RWPE2 (cell line): ENCODE results near the gene CBFA2T3.

Source experiments
- ATAC-seq: fragments of 200-7000 bp; cut with Tn5 transposase; 3 replicates; pipeline ENCODE4 v1.9.1; 2021; ENCODE audit warnings: low read depth
- DNase-seq: peaks from one replicate; pipeline ENCODE4 v3.0.0-alpha.2; 2020; ENCODE audit warnings: low spot score
- H3K27ac ChIP-seq: fragments of 450-650 bp; 2 replicates; pipeline ENCODE4 v1.5.1; 2017; ENCODE audit warnings: mild to moderate bottlenecking; ENCODE audit not compliant: poor library complexity, severe bottlenecking
- H3K27me3 ChIP-seq: fragments of 250-450 bp; sonication (Bioruptor Pico); 2 replicates; pipeline ENCODE4 v1.5.1; 2021; ENCODE audit warnings: mild to moderate bottlenecking, moderate library complexity; ENCODE audit not compliant: insufficient read depth, poor library complexity, severe bottlenecking
- H3K36me3 ChIP-seq: fragments of 250-450 bp; sonication (Bioruptor Pico); 2 replicates; pipeline ENCODE4 v1.5.1; 2020; ENCODE audit warnings: low read depth, mild to moderate bottlenecking, moderate library complexity
- H3K4me1 ChIP-seq: fragments of 250-450 bp; sonication (Bioruptor Pico); 2 replicates; pipeline ENCODE4 v1.5.1; 2021; ENCODE audit warnings: mild to moderate bottlenecking, moderate library complexity; ENCODE audit not compliant: insufficient read depth, poor library complexity, severe bottlenecking
- H3K4me3 ChIP-seq: fragments of 250-450 bp; sonication (Bioruptor Pico); 2 replicates; pipeline ENCODE4 v1.5.1; 2021; ENCODE audit warnings: mild to moderate bottlenecking, moderate library complexity; ENCODE audit not compliant: severe bottlenecking
- H3K9me3 ChIP-seq: fragments of 250-450 bp; sonication (Bioruptor Pico); 2 replicates; pipeline ENCODE4 v1.5.1; 2021; ENCODE audit warnings: mild to moderate bottlenecking, moderate library complexity; ENCODE audit not compliant: severe bottlenecking
- CTCF ChIP-seq: fragments of 450-650 bp; IDR thresholded peaks from one replicate; pipeline ENCODE4 v1.5.1; 2017; ENCODE audit warnings: mild to moderate bottlenecking, moderate library complexity; ENCODE audit not compliant: poor library complexity, severe bottlenecking

The CBFA2T3 gene

GRCh38 chr16:88977018-88977811, at the start of gene CBFA2T3:
TSS of gene CBFA2T3 (minus strand) at chr16:88977207. CDS start at chr16:88976807, 400 bp downstream.
- no peak within 1 kb of the TSS for H3K27ac ChIP-seq
- no peaks in the 10 kb centered on the region for H3K36me3 ChIP-seq
- H3K4me1 ChIP-seq = no peaks in the 10 kb centered on the region
- no peak for TF ChIP-seq CTCF
- DNase-seq (no peak), ATAC-seq (peak; percentile 16; the same call in 1 of the 3 replicates)
- H3K27me3 ChIP-seq = peaks cover 57% of the 10 kb centered on the region
- no peaks in the 10 kb centered on the region for H3K9me3 ChIP-seq
- no peak within 1 kb of the TSS for H3K4me3 ChIP-seq

- Histone ChIP-seq H3K27ac (no peak overlapping the region), H3K4me1 (no peaks in the 10 kb centered on the region), H3K36me3 (no peaks in the 10 kb centered on the region), H3K4me3 (no peak overlapping the region), H3K27me3 (peaks cover 32% of the 10 kb centered on the region), H3K9me3 (no peaks in the 10 kb centered on the region)
- ATAC-seq = no peak
- peak; percentile 3 for DNase-seq
- no peak for TF ChIP-seq CTCF
Observed at GRCh38 chr16:89026121-89026612, 49.2 kb upstream of the CBFA2T3 start.

GRCh38 chr16:89025636-89026035, 48.6 kb upstream of the CBFA2T3 start:
- Histone ChIP-seq H3K4me3 (no peak overlapping the region), H3K27me3 (peaks cover 37% of the 10 kb centered on the region), H3K4me1 (no peaks in the 10 kb centered on the region), H3K27ac (no peak overlapping the region), H3K9me3 (no peaks in the 10 kb centered on the region), H3K36me3 (no peaks in the 10 kb centered on the region)
- ATAC-seq (no peak), DNase-seq (peak; percentile 23)
- no peak for TF ChIP-seq CTCF

- Histone ChIP-seq H3K4me1 (no peaks in the 10 kb centered on the region), H3K27me3 (peaks cover 45% of the 10 kb centered on the region), H3K27ac (no peak overlapping the region), H3K4me3 (no peak overlapping the region), H3K36me3 (no peaks in the 10 kb centered on the region), H3K9me3 (no peaks in the 10 kb centered on the region)
- no peak for ATAC-seq
- peak; percentile 38 for DNase-seq
- TF ChIP-seq CTCF = no peak
Observed at GRCh38 chr16:89024546-89025060, 47.6 kb upstream of the CBFA2T3 start.
